ENCODE results near the gene PDLIM7.

PDLIM7 gene

DNA sequence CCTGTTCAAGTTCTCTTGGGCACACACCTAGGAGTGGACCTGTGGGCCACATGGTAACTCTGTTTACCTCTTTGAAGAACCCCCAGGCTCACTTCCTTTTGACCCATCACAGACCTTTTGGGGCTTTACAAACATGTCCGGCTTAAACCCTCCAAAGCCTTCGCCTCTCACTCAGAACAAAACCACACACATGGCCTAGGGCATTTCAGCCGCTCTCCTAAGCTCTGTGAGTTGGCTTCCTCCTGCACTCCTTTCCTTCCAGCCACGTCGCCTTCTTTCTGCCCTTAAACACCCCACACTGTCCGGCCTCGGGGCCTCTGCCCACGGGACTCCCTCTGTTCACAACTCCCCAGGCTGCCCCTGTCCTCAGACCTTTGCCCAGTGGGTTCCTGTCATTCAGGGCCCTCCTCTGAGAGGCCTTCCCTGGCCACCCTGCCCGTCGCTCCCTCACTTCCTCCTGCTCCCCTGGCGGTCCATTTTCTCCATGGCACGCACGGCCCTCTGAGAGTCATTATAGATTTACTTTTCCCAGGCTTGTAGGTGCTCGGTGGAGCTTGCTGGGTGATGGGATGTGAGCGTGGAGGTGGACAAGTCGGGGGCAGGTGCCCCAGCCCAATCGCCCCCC, 10.3 kb upstream of the PDLIM7 start:
- DNase-seq (ENCODE audit: low read depth in 2 of 2), result no peak

- no peak for DNase-seq (ENCODE audit: low read depth in 2 of 2)
Observed at GRCh38 chr5:177507165-177507564, 9.8 kb upstream of the PDLIM7 start.

GRCh38 chr5:177505075-177505474, 7.7 kb upstream of the PDLIM7 start:
- DNase-seq (ENCODE audit: low read depth in 2 of 2), result no peak

GRCh38 chr5:177504086-177505056, 7.0 kb upstream of the PDLIM7 start:
- DNase-seq (ENCODE audit: low read depth in 2 of 2), result no peak

GRCh38 chr5:177503351-177504085, 6.1 kb upstream of the PDLIM7 start:
- DNase-seq (ENCODE audit: low read depth in 2 of 2), result no peak

DNA sequence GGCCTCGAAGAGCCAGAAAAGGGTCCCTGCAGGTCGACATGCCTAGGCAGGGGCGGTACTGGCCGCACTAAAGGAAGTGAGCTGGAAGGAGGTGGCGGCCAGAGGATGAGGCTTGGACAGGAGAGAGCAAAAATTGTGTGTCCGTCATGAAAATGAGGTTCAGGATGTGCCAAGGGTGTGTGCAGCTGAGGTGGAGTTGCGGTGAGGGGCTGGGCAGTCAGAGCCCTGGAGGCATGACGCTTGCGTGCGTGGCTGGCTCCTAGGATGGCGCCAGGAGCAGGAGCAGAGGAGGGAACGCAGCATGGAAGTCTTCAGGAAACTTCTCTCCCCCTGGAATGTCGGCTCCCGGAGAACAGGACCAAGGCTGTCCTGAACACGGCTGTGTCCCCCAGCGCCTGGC, 5.5 kb upstream of the PDLIM7 start:
- no peak for DNase-seq (ENCODE audit: low read depth in 2 of 2)

DNA sequence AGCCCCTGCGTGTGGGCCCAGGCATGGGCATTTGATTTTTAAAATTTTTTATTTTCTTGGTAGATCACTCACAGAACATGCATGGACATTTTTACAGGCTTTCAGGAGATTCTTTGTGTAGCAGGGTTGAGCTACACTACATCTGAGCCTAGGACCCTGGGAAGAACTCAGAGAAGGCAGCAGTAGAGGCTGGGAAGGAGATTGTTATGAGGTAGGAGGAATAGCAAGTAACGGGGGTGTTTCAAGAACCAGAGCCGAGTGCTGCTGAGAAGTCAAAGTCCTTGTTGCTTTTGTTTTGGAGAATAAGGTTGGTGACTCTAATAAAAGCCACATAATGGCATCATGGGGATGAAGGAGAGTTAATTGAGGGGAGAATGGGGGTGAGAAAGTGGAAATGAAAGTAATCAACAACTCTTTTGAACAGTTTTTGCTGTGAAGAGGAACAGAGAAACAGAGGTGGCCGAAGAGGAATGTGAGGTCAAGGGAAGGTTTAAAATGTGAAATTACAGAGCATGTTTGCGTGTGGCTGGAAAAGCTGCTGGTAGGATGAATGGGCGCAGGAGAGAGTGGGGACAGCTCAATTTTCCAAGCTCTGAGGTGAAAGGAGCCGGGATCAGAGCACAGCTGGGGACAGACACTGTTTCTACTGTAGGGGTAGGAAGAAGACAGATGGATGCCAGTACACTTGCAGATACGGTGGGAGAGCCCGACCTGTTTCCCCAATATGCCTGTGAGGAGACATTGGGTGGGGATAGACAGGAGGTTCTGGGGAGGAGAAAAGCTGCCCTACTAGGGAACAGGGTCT, 4.7 kb upstream of the PDLIM7 start:
- no peak for DNase-seq (ENCODE audit: low read depth in 2 of 2)

GRCh38 chr5:177500685-177501522, 3.5 kb upstream of the PDLIM7 start:
- DNase-seq (ENCODE audit: low read depth in 2 of 2), result peak; percentile 64 to 86

DNA sequence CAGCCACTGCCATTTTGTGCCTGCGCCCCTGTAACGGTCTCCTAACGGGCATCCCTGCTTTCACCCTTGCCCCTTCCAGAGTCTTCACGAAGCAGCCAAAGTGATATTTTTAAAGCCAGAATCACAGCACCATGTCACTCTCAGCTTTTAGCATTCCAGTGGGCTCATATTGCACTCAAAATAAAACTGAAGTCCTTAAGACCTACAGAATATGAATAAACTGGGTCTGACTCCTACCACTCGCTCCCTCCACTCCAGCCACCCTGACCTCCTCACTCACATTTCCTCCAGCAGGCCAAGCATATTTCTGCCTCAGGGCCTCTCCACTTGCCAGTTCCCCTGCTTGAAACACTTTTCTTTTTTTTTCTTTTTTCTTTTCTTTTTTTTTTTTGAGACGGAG, 2.4 kb upstream of the PDLIM7 start:
- no peak for DNase-seq (ENCODE audit: low read depth in 2 of 2)

GRCh38 chr5:177498013-177498787, 796 bp upstream of the PDLIM7 start:
- DNase-seq (ENCODE audit: low read depth in 2 of 2), result no peak

GRCh38 chr5:177496727-177497291, 595 bp downstream of the PDLIM7 start:
- DNase-seq (ENCODE audit: low read depth in 2 of 2), result no peak

DNA sequence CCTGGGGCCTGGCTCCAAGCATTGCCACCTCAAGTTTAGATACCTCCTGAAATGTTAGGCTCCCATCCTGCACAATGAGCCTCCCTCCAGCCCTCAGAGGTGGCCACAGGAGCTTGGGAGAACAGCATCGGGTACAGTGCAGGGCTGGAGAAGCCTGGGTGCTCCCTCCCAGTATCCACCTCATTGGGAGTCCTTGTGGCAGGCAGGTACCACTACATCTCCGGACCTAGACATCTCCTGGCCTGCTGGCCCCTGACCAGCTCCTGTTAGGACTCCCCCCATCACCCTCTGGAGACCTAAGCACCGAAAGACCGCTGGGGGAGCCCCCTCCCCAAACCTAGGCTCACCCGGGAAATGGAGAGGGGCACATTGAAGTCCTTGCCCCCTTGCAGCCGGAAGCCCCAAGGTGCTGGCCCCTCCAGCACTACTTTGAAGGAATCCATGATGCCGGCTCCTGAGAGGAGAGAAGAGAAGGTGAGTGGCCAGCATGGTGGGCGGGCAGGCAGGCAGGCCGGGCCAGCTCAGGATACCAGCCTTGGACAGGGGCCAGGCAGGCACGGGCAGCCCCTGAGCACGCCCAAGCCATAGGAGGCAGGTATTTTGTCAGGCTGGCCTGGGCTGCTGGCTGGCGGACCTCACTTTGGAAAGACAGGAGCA, 1.2 kb downstream of the PDLIM7 start:
- no peak for DNase-seq (ENCODE audit: low read depth in 2 of 2)

DNA sequence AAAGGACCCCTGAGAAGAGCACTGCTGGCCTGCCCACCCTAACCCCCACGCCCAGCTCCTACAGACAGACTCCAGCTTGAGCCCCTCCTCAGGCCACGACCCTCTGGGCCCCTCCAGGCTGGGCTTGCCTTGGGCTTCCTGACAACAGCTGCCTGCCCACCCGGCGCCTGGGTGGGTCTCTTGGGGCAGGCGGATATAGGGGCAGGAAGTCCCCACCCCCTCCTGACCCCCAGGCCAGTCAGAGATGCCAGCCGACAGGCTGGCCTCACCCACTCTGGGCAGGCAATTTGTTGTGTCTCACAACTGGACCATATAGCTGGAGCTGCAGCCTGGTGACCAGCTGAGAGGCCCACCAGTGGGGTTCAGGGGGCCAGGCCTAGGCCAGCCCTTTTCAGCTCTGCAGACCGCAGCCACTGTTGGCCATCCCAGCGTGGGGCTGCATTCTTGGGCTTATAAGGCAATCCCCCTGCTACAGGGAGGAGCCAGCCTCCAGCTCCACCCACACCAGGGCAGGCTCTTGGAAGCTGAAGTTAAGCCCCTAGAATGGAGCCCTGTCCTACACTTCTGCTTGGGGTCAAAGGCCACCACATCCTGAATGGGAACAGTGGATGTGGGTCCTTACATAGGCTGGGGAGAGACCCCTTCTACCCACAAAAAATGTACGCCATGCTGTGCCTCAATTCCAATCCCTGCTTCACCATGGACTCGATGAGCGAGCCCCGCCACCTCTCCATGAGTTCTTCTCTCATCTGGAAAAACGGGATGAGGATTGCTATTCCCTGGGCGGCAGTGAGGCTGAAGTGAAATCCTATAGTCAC, 2.0 kb downstream of the PDLIM7 start:
- no peak for DNase-seq (ENCODE audit: low read depth in 2 of 2)

DNA sequence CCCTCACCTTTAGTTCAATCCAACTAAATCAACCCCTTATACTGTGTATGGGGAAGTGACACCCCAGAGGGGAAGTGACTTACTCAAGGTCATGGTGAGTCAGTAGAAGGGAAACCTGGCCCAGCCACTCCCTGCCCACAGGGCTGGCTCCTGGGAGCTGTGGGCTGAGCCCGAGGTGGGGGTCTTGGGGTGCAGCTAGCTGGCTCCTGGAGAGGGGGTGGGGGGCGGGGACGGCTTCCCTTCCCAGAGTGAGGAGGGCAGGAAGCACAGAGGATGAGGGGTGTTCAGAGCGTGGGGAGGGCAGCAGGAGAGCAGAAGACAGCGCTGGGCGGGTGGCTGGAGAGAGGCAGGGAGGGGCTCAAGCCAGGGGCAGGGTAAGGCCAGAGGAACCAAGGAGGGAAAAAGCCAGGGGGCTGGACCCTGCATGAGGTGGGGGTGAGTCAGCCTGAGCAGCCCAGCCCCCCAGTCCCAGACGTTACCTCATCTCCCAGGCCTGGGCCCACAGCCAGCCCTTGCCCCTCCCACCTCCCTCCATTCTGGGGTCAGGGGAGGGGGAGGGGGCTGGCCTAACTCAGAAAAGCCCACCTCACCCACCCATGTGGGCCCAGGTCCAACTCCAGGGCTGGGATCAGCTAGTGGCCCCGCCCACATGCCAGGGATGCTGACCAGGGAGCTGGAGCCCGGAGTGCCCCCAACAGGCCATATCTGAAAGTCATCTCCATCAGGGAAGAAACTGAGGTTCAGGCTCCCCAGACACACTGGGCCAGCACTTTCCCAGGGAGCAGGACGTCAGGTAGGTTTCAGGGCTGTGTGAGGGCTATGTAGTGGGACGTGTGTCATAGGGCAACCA, 2.8 kb downstream of the PDLIM7 start:
- no peak for DNase-seq (ENCODE audit: low read depth in 2 of 2)

GRCh38 chr5:177493795-177494345, 3.5 kb downstream of the PDLIM7 start:
- DNase-seq (ENCODE audit: low read depth in 2 of 2), result no peak

- no peak for DNase-seq (ENCODE audit: low read depth in 2 of 2)
Observed at GRCh38 chr5:177492841-177493240, 4.6 kb downstream of the PDLIM7 start.
